H54 (cell line): ENCODE results near the gene DACT3.

ENCODE experiments used
- DNase-seq: peaks from one replicate; pipeline ENCODE4 v3.0.0; 2011; ENCODE audit warnings: low spot score, mixed read lengths; ENCODE audit not compliant: insufficient read length
- FAIRE-seq: peaks from 3 replicates; lab custom pipeline; 2011; peaks lifted over from hg19 to GRCh38; lab: Jason Lieb, UNC
- POLR2A ChIP-seq: IDR thresholded peaks from 2 replicates; pipeline ENCODE4 v1.6.1; 2011; ENCODE audit warnings: low read depth, mild to moderate bottlenecking, low read length

The DACT3 gene

GRCh38 chr19:46656541-46656940 lies 4.4 kb downstream of the DACT3 start:
- no peak for TF ChIP-seq POLR2A
- no peak for DNase-seq
- FAIRE-seq = no peak

GRCh38 chr19:46654621-46655152 lies 6.3 kb downstream of the DACT3 start:
- FAIRE-seq (no peak), DNase-seq (no peak)

GRCh38 chr19:46650445-46650844 lies 10.5 kb downstream of the DACT3 start:
- FAIRE-seq (no peak), DNase-seq (no peak)
- TF ChIP-seq POLR2A = no peak

More at GRCh38 chr19:46654621-46655152, 6.3 kb downstream of the DACT3 start:
- no peak for TF ChIP-seq POLR2A

GRCh38 chr19:46648961-46649960 lies 11.7 kb downstream of the DACT3 start:
- no peak for TF ChIP-seq POLR2A
- no peak for FAIRE-seq
- no peak for DNase-seq

GRCh38 chr19:46648060-46648960 lies 12.7 kb downstream of the DACT3 start:
- FAIRE-seq (no peak), DNase-seq (no peak)

GRCh38 chr19:46646402-46646801 lies 14.6 kb downstream of the DACT3 start:
- no peak for FAIRE-seq
- no peak for TF ChIP-seq POLR2A

More at GRCh38 chr19:46648060-46648960, 12.7 kb downstream of the DACT3 start:
- TF ChIP-seq POLR2A = no peak

GRCh38 chr19:46644720-46645119 lies 16.3 kb downstream of the DACT3 start:
- FAIRE-seq (no peak), DNase-seq (no peak)
- TF ChIP-seq POLR2A = no peak

More at GRCh38 chr19:46646402-46646801, 14.6 kb downstream of the DACT3 start:
- DNase-seq = no peak

- no peak for TF ChIP-seq POLR2A
- FAIRE-seq (no peak), DNase-seq (no peak)
Measured at GRCh38 chr19:46640656-46641055, 20.3 kb downstream of the DACT3 start.

GRCh38 chr19:46639358-46640182 lies 21.4 kb downstream of the DACT3 start:
- DNase-seq (no peak), FAIRE-seq (no peak)

GRCh38 chr19:46637224-46637623 lies 23.8 kb downstream of the DACT3 start:
- FAIRE-seq = no peak
- TF ChIP-seq POLR2A = no peak

More at GRCh38 chr19:46639358-46640182, 21.4 kb downstream of the DACT3 start:
- no peak for TF ChIP-seq POLR2A

GRCh38 chr19:46635920-46636761 lies 24.8 kb downstream of the DACT3 start, which contains the start of gene GNG8:
GNG8 (minus strand) TSS chr19:46636202; CDS start chr19:46634682, 1,520 bp downstream.
- no peak for TF ChIP-seq POLR2A
- FAIRE-seq (no peak), DNase-seq (no peak)

More at GRCh38 chr19:46637224-46637623, 23.8 kb downstream of the DACT3 start:
- no peak for DNase-seq
